Islet precursor cell (in vitro differentiated cells): Measurements from ENCODE around the gene GINS2.

Experiments used
- DNase-seq: peaks from one replicate; pipeline ENCODE4 v3.0.0-alpha.2; 2018

GINS2 gene

DNA sequence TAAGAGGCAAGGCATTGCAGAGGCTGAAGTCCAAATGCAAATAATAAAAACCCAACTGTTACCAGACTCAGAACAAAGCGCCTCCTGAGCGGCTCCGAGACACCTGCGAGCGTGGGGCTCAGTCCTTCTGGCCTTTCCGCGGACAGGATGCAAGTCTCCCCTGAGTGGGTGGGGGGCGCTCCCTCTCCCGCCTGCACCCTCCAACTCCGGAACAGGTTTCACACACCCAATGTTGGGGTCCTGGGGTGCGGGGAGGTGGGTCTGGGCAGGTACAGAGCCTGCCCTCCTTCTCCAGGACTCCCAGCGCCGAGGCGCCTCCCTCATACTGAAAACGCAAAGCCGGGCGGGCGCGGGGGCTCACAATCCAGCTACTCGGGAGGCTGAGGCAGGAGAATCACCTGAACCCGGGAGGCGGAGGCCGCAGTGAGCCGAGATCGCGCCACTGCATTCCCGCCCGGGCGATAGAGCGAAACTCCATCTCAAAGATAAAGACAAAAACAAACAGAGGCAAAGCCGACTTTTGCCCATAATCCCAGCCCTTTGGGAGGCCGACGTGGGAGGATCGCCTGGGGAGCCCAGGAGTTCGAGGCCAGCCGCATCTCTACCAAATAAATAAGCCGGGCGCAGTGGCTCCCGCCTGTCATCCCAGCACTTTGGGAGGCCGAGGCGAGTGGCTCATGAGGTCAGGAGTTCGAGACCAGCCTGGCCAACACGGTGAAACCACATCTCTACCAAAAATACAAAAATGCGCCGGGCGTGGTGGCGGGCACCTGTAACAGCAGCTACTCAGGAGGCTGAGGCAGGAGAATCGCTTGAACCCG, 893 bp downstream of the GINS2 start:
- no peak for DNase-seq

DNA sequence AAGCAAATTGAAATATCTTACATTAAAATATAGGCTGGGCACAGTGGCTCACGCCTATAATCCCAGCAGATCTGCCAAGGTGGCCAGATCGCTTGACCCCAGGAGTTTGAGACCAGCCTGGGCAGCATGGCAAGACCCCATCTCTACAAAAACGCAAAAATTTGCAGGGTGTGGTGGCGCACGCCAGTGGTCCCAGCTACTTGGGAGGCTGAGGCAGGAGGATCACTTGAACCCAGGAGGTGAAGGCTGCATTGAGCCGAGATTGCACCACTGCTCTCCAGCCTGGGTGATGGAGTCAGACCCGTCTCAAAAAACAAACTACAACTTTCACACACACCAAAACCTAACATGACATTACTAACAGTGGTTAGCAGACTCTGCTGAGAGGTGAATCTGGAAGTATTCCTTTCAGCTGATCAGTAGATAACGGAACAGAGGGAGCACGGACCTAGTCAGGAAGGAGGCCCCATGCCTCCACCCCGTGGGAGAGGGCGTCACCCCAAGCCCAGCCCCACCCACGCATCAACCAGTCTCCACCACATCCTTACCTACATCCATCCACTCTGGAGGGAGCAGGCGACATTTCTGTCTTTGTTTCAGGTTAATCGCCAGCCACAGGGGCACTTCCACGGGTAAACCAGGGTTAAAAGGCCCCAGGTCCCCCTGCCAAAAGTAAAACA, 1.7 kb downstream of the GINS2 start:
- no peak for DNase-seq

DNA sequence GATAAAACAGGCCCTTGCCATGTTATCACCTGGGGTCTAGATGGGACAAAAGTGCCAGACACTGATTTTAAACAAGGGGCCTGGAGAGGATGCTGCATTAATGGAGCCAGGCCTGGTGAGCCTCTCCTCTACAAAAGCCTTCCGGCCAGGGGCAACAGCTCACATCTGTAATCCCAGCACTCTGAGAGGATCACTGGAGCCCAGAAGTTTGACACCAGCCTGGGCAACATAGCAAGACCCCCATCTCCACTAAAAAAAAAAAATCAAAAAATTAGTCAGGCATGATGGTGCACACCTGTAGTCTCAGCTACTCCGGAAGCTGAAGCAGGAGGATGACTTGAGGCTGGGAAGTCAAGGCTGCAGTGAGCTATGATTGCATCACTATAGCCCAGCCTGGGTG, 3.5 kb downstream of the GINS2 start:
- DNase-seq, result no peak

DNA sequence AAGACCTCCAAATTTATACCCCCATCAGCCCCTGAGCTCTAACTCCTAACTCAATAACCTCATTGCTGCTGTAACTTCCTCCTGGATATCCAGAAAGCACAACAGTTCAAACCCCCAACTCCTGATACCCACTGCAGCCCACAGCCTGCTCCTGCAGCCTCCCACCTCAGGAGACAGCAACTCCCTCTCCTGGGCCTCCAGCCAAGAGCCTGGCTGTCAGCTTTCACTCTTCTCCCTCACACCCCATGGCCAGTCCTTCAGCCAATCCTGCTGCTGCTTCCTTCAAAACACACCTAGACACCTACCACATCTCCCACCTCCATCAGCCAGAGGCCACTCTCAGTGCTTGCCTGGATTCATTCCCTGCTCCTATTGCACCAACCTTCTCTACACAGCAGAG, 5.4 kb downstream of the GINS2 start:
- DNase-seq, result no peak

DNA sequence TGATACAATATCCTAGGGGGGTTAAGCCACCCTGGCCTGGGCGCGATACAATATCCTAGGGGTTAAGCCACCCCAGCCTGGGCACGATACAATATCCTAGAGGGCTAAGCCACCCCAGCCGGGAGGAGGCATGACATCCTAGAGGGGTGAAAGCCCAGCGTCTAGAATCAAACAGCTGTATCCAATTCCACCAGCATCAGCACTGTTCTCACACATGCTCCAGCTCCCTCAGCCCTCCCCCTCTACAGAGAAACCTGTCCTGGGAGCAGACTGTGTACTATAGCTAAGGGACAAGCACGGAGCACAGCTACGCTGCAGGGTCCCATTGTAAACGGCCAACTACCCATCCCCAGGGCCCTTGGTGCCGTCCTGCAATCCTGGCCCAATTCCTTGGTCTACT, 6.2 kb downstream of the GINS2 start:
- DNase-seq, result no peak

DNA sequence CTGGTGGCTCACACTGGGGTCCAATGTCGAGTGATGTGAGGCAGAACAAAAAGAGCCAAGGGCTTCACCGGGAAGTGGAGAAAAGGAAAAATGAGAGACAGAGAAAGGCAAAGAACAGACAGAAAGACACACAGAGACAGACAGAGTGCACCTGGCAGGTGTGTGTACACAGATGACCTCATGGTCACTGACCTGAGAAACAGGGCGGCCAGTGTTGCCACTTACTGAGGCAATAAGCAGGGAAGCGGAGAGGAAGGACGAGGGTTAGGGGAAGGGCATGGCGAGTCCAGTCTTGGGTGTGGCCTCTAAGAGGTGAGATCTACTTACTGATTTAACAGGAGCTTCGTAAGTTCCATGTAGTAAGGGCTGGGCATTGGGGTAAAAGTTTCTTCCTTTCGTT, 7.5 kb downstream of the GINS2 start:
- DNase-seq, result no peak

DNA sequence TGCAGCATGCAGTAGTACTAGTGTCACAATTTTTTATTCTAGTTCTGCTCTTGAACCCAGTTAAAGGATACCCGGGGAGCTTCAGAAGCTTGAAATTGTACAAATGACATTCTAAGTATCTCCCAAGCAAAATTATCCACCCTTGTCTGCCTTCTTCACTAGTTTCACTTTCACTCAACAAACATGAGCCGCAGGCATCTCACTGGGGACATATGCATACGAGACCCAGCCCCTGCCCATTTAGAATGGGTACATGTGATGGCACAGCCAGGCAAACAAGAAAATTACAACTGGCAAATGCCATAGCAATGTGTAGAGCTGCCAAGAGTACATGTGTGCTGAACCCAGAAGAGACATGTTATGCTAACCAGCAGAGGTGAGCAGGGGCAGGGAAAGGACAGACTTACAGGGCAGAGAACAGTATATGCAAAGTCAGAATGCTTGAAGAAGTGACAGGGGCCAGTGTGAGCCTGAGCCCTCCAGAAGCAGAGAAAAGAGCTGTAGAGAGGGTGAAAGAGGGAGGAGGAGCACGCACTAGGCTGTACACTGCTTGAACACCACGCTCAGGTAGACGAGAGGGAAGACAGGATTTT, 8.3 kb downstream of the GINS2 start:
- DNase-seq, result no peak

DNA sequence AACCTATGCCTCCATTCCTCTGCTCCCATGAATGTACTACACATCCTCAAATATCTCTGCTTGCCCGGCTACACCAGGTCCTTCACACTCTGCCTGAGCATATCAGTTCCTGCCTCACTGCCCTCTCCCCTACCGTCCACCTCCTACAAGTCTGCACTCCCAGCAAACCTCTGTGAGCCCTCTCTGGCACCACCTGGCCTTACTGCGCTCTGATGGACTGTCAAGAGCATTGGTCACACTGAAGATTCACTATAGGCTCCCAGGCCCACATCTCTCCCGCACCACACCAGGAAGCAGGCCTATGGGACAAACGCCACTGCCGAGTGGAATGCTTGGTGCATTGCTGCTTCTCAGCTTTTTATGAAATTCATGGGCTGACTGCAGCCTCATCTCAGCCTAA, 8.9 kb downstream of the GINS2 start:
- DNase-seq, result no peak

DNA sequence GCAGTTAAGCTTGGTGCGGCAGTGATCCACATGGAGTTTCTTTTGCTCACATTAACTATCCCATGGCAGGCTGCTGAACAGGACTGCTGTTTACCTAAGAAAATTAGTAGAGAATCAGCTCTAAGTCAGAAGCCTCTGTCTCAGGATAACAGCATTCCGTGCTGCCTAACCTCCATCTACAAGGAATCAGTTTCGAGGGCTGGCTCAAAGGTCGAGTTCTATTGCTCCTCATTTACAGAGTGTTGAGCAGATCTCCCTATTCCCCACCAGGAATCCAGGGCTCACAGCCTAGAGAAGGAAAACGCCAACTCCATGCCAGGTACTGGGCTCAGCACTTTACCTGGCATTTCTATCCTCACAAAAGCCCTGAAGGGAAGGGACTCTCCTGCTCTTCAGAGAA, 9.9 kb downstream of the GINS2 start:
- DNase-seq, result no peak

DNA sequence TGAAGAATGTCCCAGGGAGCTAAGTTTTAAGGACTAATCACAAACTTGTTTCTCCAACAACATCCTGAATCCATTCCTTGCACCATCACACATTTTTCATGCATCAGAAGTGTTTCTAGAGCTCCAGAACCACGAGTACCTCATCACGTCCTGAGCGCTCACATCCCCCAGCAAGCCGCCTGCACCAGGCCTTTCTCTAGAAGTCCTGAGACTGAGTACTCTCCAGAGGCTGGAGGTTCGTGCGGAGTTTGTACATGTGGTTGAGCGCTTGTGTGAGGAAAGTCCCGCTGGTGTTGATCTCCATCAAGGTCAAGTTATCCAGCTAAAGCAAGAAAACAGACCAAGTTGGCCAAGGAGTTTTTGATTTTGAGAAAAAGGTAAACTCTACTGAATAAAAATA, 10.7 kb downstream of the GINS2 start:
- DNase-seq, result no peak

DNA sequence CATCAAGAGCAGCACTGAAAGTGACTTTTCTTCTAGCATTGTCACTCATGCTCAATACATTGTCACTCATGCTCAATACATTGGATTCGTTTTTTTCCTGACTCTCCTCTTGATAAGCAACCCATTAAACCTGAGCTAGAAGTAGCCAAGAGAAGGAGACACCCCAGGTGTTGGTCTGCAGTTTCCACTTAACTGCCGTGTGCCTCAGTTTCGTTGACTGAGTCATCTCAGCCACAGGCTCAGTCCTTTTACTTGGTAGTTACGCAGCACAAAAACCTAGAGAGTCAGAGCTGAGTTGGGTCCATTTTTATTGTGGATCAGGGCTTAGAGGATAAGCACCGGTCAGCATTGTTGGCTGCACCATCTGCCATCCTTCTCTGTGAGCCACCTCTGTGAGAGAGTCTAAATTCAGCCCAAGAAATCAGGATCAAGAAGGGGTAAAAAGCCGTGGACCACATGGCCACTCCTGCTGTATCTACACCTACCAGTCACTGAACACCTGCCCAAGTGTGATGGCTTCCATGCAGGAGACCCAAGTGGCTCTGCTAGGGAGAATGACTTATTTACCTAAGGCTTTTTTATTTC, 11.3 kb downstream of the GINS2 start:
- DNase-seq, result no peak

DNA sequence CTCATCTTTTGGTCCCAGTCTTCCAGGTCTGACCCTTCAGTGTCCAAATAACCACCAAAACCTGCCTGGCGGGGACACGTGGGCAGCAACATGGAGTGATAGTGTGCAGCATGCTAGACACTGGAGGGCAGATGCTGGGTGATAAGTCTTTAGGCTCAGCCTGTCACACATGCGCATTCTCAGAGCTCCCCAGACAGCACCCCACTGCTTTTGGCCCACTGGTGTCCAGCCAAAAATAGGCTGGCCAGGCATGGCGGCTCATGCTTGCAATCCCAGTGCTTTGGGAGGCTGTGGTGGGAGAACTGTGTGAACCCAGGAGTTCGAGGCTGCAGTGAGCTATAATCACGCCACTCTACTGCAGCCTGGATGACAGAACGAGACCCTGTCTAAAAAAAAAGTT, 12.3 kb downstream of the GINS2 start:
- DNase-seq, result no peak

DNA sequence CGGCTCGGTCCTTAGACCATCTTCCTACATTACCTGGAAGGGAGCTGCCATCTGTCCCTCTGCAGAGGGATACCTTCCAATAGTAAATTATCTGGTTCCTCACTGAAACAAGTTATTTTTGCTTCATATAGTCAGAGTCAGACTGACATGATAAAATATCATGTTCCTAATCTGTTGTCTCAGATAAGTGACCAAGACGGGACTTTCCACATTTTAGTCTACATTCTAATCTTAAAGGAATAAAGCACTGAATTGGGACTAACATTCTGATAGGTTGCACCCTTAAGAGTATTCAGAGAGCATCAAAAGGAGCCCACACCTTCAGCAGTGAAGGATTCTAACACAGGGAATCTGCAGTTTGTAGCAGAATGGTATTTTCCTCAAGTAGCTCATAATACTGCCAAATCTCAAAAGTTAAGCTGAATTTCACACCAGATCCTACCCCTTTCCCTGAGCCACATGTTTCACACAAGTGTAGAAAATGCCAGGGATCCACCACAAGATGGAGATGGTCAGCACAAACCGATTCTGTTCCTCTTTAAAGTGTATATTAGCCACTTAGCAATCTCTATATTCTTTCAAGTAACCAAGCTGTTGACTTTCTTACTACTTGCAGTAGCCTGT, 13.4 kb downstream of the GINS2 start:
- DNase-seq, result no peak

DNA sequence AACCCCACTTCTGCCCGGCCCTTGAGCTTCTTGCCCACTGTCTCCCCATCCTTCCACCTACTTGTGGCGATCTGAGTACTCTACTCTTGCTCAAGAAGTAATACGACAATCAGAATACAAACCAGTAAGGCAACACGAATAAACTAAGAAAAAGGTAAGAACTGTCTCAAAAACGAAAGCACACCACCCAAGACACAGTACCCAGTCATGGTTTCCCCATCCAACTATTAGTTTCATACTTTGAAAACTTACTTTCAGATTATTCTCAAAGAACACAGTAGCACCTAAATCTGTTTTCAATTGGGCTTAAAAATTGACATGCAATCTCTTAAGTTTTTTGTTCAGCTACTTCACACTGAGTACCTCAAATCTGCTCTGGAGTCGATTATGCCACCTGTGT, 13.9 kb downstream of the GINS2 start:
- DNase-seq, result no peak

DNA sequence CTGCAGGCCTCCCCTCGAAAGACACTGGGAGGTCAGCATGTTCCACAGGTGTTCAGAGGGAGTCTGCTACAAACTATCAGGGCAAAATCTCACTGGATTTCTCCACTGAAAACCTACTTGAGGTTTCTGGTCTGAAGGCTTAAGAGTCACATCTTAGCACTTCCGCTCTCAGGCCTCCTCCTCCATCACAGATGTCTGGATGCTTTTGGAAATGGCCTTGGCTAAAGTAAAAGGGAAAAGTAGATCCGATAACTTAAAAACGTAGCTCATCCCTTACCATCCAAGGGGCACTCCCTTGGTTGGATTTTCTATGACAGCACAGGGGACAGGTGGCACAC, 14.4 kb downstream of the GINS2 start:
- no peak for DNase-seq

DNA sequence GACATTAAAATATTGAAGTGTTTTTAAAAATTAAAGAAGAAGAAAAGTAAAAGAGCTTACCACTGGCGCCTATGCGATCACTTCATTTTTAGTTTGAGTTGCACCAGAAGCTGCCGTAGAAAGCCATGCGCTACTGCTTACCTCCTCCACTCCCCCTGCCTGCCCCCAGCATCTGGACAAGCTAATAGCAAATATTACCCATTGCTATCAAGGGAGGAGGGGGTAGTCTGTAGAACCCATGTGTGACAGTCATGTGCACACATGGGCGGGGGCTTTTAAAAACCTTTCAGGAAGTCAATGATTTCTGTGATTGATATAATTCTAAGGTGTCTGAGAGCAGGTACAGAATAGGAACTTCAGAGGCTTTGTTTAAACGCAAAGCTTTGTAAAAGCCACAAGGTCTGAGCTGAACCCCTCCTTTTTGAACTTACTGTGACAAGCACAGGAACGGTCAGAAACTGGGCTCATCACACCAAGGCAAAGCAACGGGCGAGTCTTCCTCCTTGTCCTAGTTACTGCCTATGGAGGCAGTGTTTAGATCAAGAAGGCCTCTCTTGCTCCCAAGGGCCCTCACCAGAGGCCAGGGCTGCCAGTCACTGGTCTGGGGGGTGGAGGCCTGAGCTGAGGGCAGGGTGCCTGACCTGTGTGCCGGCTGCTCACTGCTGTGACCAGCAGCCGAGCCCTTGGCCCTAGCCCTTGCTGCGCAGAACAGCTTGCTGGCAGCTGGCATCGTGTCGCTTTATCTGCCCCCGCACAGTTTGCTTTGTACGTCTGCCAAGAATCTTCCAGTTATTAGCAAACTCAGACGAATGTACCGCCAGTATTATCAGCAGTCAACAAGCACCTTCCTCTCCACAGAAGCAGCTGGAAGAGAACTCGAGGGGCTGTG, 15.0 kb downstream of the GINS2 start:
- no peak for DNase-seq

DNA sequence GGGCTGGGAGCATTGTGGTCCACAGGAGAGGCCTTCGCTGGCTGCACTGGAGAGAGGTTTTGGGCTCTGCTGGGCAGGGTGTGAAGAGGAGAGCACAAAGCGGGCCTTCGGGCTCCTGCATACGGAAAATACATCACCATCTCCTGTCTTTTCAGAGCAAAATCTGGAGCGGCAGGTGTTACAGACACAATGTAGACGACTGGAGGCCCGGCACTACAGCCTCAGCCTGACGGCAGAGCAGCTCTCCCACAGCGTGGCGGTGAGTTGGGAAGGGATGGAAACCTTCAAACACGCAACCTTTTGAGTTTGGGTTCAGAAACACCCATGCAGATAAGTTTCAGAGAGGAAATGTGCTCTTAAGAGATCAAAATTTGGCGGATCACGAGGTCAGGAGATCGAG, 17.9 kb downstream of the GINS2 start:
- no peak for DNase-seq

DNA sequence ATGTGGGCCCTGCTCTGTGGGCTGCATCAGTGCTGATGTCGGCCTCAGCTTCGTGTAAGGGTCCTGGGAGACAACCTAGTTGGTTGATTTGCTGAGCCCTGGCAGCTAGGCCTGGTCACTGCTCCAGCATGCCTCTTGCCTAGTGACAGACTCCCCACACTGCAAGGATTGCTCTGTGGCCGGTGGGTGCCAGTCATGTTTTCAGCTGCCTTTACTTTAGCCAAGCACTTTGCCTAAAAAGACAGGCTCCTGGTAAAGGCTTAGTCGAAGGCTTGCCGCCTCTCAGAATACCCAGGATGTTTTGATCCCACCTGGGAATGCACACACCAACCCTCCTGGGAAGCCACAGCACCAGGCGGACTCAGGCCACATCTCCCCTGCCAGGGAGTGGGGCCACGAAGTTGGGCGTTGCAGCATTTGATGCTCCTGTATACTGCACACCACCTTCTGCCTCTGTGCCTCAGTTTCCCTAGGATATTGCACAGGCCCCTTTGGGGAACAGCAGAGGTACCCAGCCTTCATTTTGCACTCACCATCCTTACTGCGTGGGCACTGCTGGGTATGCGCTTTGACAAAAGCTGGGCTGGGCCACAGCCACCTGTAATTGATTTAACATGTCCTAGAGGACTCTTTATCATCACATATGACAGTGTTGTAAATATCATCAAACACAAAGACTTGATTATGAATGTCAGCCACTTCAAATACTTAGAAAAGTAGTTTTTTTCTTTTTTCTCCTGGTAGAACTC, 19.9 kb downstream of the GINS2 start:
- no peak for DNase-seq

DNA sequence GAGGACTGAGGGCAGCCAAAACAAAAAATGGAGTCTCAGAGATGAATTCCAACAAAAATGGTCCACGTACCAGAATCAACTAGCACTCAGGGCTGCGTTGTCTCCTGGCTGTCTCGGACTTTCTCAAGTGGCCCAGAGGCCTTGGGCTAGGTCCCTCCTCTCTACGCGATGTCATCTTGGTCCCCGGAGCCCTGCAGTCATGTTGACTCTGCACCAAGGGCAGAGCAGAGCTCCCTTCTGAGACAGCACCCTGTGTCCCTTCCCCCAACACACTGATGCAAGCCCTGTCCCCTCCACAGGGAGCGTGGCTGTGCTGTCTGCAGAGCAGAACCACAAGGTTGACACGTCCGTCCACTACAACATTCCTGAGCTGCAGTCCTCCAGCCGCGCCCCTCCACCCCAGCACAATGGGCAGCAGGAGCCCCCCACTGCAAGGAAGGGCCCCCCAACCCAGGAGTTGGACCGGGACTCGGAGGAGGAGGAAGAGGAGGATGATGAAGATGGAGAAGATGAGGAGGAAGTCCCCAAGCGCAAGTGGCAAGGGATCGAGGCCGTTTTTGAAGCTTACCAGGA, 20.8 kb downstream of the GINS2 start:
- DNase-seq, result no peak

DNA sequence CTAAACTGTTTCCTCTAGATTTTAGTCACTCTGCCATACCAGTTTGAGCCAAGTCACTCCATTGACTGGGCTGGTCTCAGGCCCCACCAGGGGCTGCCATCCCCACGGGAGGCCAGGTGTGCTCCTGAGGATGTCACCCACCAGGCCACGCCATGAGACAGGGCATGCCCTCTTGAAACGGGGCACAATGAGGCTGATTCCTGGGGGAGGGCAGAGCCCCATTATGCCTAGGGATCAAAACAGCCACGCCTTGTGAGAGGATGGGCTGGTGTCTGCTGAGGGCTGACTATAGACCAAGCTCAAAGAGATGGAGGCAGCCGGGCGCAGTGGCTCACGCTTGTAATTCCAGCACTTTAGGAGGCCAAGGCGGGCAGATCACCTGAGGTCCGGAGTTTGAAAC, 21.5 kb downstream of the GINS2 start:
- DNase-seq, result no peak

DNA sequence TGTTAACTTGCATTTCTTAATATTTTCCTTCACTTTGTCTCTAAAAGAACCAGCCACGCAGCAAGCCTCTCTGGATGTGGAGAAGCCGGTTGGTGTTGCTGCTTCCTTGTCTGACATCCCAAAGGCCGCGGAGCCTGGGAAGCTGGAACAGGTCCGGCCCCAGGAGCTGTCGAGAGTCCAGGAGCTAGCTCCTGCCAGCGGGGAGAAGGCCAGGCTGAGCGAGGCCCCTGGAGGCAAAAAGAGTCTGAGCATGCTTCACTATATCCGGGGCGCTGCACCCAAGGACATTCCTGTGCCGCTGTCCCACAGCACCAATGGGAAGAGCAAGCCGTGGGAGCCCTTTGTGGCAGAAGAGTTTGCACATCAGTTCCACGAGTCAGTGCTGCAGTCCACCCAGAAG, 22.8 kb downstream of the GINS2 start:
- DNase-seq, result no peak

DNA sequence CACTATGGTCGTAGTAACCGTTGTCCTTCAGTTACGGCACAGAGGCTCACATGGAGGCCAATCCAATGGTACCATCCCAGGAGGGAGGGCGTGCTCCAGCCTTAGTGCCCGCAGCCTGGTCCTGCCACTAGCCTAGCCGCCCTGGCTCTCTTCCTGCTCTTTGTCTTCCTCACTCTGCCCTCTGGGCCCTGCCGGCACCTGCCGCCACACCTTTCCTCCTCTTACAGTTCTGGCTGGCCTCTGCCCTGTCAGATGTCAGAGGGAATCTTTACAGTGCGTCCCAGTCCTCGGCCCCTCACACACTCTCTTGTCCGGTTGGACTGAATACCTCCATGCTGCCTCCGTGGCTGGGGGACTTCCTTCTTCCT, 23.4 kb downstream of the GINS2 start:
- no peak for DNase-seq
